B cell (primary cell): ENCODE data around the gene TMEM154.

Source experiments
- CTCF ChIP-seq: fragments of 200-600 bp; IDR thresholded peaks from one replicate; pipeline ENCODE4 v1.8.0; 2022; ENCODE audit warnings: antibody characterized with exemption, mild to moderate bottlenecking
- EZH2 ChIP-seq: IDR thresholded peaks from 2 replicates; pipeline ENCODE4 v1.6.1; 2012; ENCODE audit warnings: borderline replicate concordance, low read depth, mild to moderate bottlenecking, moderate library complexity, low read length; ENCODE audit not compliant: insufficient read depth, poor library complexity, severe bottlenecking

- no peak for TF ChIP-seq CTCF
- TF ChIP-seq EZH2: no peak
Observed at GRCh38 chr4:152606753-152607152, 73.0 kb downstream of the TMEM154 start.
